T-cell (primary cell): ENCODE results near the gene TEX51. TPM values are rescaled to one million over a fixed set of nuclear protein-coding genes. Genes with fewer than 3 reads are reported as not detected.

Experiments
- ATAC-seq, 4 experiments: fragments of 200-7000 bp in 3 of 4; fragments of 150-1000 bp in 1 of 4; cut with Tn5 transposase; replicated peaks in 1 of 4; 1 replicate in 3 of 4; 2 replicates in 1 of 4; pipeline ENCODE4 v1.10.0; 2021; ENCODE audit warnings: moderate library complexity in 3 of 4, mild to moderate bottlenecking in 2 of 4, moderate number of reproducible peaks in 1 of 4
- CTCF ChIA-PET, 2 donors: fragments of 300-600 bp; sonication (Branson Sonifier 250); formaldehyde crosslinking; loops; one replicate each; lab custom pipeline; 2022; ENCODE audit warnings: antibody characterized with exemption in 2 of 2; lab: Charles Lee
- POLR2A ChIA-PET, 2 donors: fragments of 300-600 bp; sonication (Branson Sonifier 250); formaldehyde crosslinking; loops; one replicate each; lab custom pipeline; 2022; ENCODE audit warnings: antibody characterized with exemption in 2 of 2; lab: Charles Lee
- DNase-seq, 35 experiments: peaks; one replicate each; pipeline versions ENCODE4 v3.0.0 to v3.0.0-alpha.2; 2013 to 2023
- H3K27ac ChIP-seq: one replicate; pipeline ENCODE4 v1.5.1; 2013; ENCODE audit warnings: low read length
- H3K27me3 ChIP-seq, 2 experiments: replicated peaks in 1 of 2; 1 replicate in 1 of 2; 2 replicates in 1 of 2; pipeline versions ENCODE4 v1.6.1 to v1.7.0; 2013; ENCODE audit warnings: low read length in 1 of 2, mixed read lengths in 1 of 2; ENCODE audit not compliant: control insufficient read depth in 2 of 2, insufficient read depth in 2 of 2; ENCODE audit errors: extremely low read depth in 1 of 2
- H3K36me3 ChIP-seq, 2 donors: 1 replicate in 1 of 2; 2 replicates in 1 of 2; pipeline versions ENCODE4 v1.6.1 to v1.7.0; 2013; ENCODE audit warnings: low read length in 1 of 2; ENCODE audit not compliant: control insufficient read depth in 2 of 2, insufficient read depth in 1 of 2; ENCODE audit errors: extremely low read depth in 1 of 2
- H3K4me1 ChIP-seq, 2 experiments: 1 replicate in 1 of 2; 2 replicates in 1 of 2; pipeline versions ENCODE4 v1.6.1 to v1.7.0; 2013; ENCODE audit warnings: low read length in 2 of 2, mixed read lengths in 1 of 2; ENCODE audit not compliant: insufficient read depth in 2 of 2, control insufficient read depth in 1 of 2; ENCODE audit errors: extremely low read depth in 1 of 2
- H3K4me3 ChIP-seq, 2 donors: 1 replicate in 1 of 2; 2 replicates in 1 of 2; pipeline versions ENCODE4 v1.5.1 to v1.7.0; 2013; ENCODE audit warnings: mild to moderate bottlenecking in 2 of 2, low read length in 1 of 2, moderate library complexity in 1 of 2; ENCODE audit not compliant: control insufficient read depth in 1 of 2; ENCODE audit errors: extremely low read depth in 1 of 2
- H3K9me3 ChIP-seq: 2 replicates; pipeline ENCODE4 v1.7.0; 2013
- H3K27ac Mint-ChIP-seq, 2 donors: one replicate each; pipeline ENCODE4 v1.8.0; 2020 to 2021; ENCODE audit warnings: mild to moderate bottlenecking in 2 of 2, mixed read lengths in 2 of 2
- H3K27me3 Mint-ChIP-seq, 2 donors: one replicate each; pipeline ENCODE4 v1.8.0; 2021 to 2022; ENCODE audit warnings: mixed read lengths in 2 of 2
- H3K36me3 Mint-ChIP-seq: one replicate; pipeline ENCODE4 v1.8.0; 2021; ENCODE audit warnings: mixed read lengths
- H3K4me1 Mint-ChIP-seq, 3 donors: one replicate each; pipeline ENCODE4 v1.8.0; 2020 to 2022; ENCODE audit warnings: mixed read lengths in 3 of 3, mild to moderate bottlenecking in 1 of 3
- H3K4me3 Mint-ChIP-seq, 3 donors: one replicate each; pipeline ENCODE4 v1.8.0; 2020 to 2022; ENCODE audit warnings: mild to moderate bottlenecking in 3 of 3, mixed read lengths in 3 of 3, moderate library complexity in 3 of 3
- H3K9me3 Mint-ChIP-seq, 3 donors: one replicate each; pipeline ENCODE4 v1.8.0; 2020 to 2022; ENCODE audit warnings: mixed read lengths in 3 of 3
- WGBS: methylation state at CpG from one replicate; pipeline ENCODE4 v1.1.5; 2013; ENCODE audit warnings: missing lambda C conversion rate; ENCODE audit not compliant: insufficient coverage; 5-methylcytosine and 5-hydroxymethylcytosine counted together
- total RNA-seq, 35 experiments: library from RNA in 6 of 35; stranded (reverse) in 6 of 35; fragments of 120-200 nt in 1 of 35; gene quantifications; one replicate each; pipeline versions ENCODE4 v1.2.1 to v1.2.4 and lab custom pipeline; 2013 to 2026

The TEX51 gene
- total RNA-seq, 5 donors from 2014 or later (not counting 1 experiment from before 2014, with no cell fraction given) = not detected

DNA sequence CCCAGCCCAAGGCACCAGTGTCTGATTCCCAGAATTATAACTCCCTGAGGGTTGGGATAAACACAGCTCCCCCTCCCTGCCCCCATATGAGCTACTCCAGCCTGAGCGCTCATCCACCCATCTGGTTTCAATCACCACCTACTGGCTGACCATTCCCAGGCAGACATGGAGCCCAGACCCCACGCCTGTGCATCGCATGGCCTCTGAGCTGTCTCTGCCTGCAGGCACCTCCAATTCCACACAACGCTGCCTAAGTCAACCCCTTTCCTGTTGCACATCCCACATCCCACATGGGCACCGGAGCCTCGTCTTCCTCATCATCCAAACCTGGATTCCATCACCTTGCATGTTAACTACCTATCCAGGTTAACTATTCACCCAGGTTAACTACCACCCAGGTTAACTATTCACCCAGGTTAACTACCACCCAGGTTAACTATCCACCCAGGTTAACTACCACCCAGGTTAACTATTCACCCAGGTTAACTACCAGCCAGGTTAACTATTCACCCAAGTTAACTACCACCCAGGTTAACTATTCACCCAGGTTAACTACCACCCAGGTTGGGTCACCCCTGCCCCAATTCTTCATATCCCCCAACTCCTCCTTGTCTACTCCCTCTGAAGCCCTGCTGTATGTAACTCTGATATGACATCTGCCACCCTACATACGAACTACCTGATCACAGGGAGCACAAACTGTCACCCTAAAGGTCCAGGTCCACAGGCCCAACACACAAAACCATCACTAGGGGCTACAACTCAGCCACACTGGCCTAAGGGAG, 47.8 kb downstream of the TEX51 start:
- Histone ChIP-seq H3K36me3 (no peaks in the 10 kb centered on the region), H3K4me1 (no peaks in the 10 kb centered on the region), H3K27me3 (peaks cover 0 to 18% of the 10 kb centered on the region in 2 experiments), H3K27ac (no peak overlapping the region), H3K4me3 (no peak overlapping the region), H3K9me3 (no peaks in the 10 kb centered on the region)
- Mint-ChIP-seq H3K27ac (no peak overlapping the region), H3K9me3 (peaks cover 0 to 5% (median 4%) of the 10 kb centered on the region in 3 donors), H3K4me1 (no peaks in the 10 kb centered on the region), H3K36me3 (no peaks in the 10 kb centered on the region), H3K27me3 (peaks cover 22 to 33% of the 10 kb centered on the region in 2 donors), H3K4me3 (no peak overlapping the region)
- WGBS = 83% methylated on average over 6 of the region's 7 CpGs
- POLR2A ChIA-PET = no interaction called here
- DNase-seq (no peak), ATAC-seq (no peak)
- CTCF ChIA-PET = no interaction called here

DNA sequence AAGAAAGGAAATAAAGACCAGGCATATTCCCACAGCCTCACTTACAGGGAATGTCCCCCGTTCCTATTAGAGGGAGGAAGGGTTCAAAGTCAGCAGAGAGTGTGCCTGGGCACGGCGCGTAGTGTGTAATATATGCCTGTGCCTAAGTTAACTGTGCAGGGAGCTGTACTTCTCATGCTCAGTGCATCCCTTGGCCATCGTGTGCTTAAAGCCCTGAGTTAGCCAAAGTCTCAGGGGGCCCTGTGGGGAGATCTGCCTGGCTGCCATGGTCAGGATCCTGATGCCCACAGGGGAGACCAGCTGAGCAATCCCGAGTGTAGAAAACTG, 48.4 kb downstream of the TEX51 start:
- Histone ChIP-seq H3K27me3 (peaks cover 0 to 18% of the 10 kb centered on the region in 2 experiments), H3K9me3 (no peaks in the 10 kb centered on the region), H3K27ac (no peak overlapping the region), H3K4me1 (no peaks in the 10 kb centered on the region), H3K36me3 (no peaks in the 10 kb centered on the region), H3K4me3 (no peak overlapping the region)
- H3K27me3 Mint-ChIP-seq = peaks cover 22 to 28% of the 10 kb centered on the region in 2 donors
- CTCF ChIA-PET = no interaction called here
- peaks cover 0 to 5% (median 4%) of the 10 kb centered on the region in 3 donors for H3K9me3 Mint-ChIP-seq
- H3K36me3 Mint-ChIP-seq = no peaks in the 10 kb centered on the region
- H3K4me1 Mint-ChIP-seq = no peaks in the 10 kb centered on the region
- no peak overlapping the region for H3K27ac Mint-ChIP-seq
- 85% methylated on average over 4 of the region's 6 CpGs for whole genome bisulfite sequencing
- POLR2A ChIA-PET = no interaction called here
- H3K4me3 Mint-ChIP-seq = no peak overlapping the region
- DNase-seq (no peak), ATAC-seq (no peak)

DNA sequence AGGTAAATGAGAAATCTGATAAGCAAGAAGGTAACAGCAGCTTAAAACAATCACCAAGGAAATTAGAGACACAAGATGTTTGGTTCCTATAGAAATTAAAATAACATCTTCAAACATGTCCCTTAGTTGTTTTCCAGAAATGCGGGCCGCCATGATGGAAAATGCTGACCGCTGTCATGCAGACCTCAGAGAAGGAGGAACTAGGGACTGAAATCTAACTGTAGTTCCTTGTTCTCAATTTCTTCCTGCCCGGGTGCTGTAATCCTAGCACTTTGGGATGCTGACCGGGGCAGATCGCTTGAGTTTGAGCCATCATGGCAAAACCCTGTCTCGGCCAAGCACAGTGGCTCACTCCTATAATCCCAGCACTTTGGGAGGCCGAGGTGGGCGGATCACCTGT, 51.1 kb downstream of the TEX51 start:
- Mint-ChIP-seq H3K27me3 (peaks cover 28 to 33% of the 10 kb centered on the region in 2 donors), H3K27ac (no peak overlapping the region), H3K4me3 (no peak overlapping the region), H3K9me3 (no peaks in the 10 kb centered on the region), H3K36me3 (no peaks in the 10 kb centered on the region), H3K4me1 (no peaks in the 10 kb centered on the region)
- H3K27ac ChIP-seq = no peak overlapping the region
- H3K27me3 ChIP-seq = peaks cover 0 to 11% of the 10 kb centered on the region in 2 experiments
- ChIA-PET CTCF (no interaction called here), POLR2A (no interaction called here)
- H3K4me3 ChIP-seq = no peak overlapping the region
- no peak for DNase-seq
- ATAC-seq = no peak
- no peaks in the 10 kb centered on the region for H3K4me1 ChIP-seq
- no peaks in the 10 kb centered on the region for H3K9me3 ChIP-seq
- H3K36me3 ChIP-seq = no peaks in the 10 kb centered on the region
- 88% methylated on average over 5 of the region's 9 CpGs for WGBS

DNA sequence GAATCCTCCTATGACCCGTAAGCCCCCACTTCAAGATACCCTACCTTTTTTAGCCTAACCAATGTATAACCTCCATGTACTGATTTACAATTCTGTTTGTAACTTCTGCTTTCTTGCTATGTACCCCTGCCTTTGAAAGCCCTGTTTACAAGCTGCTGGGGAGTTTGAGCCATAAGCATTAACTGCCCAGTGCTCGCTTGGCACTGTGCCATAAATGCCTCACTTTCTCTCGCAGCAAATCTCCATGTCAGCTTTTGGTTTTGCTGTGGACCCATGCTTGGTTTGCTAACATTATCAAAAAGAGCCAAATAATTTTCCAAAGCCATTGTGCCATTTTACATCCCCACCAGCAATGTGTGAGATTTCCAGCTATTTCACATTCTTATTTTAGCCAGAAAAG, 51.8 kb downstream of the TEX51 start:
- H3K27ac Mint-ChIP-seq = no peak overlapping the region
- Histone ChIP-seq H3K9me3 (no peaks in the 10 kb centered on the region), H3K27ac (no peak overlapping the region), H3K4me3 (no peak overlapping the region), H3K4me1 (no peaks in the 10 kb centered on the region), H3K27me3 (peaks cover 0 to 11% of the 10 kb centered on the region in 2 experiments), H3K36me3 (no peaks in the 10 kb centered on the region)
- WGBS = 77% methylated on average over 3 of the region's 3 CpGs
- H3K27me3 Mint-ChIP-seq = peaks cover 27 to 30% of the 10 kb centered on the region in 2 donors
- no peak overlapping the region for H3K4me3 Mint-ChIP-seq
- ChIA-PET POLR2A (no interaction called here), CTCF (no interaction called here)
- ATAC-seq (no peak), DNase-seq (no peak)
- no peaks in the 10 kb centered on the region for H3K36me3 Mint-ChIP-seq
- no peaks in the 10 kb centered on the region for H3K4me1 Mint-ChIP-seq
- H3K9me3 Mint-ChIP-seq = no peaks in the 10 kb centered on the region

Other genes starting within 250 kb of the TEX51 start
- gene GYPC, start 242.7 kb upstream of the TEX51 start, total RNA-seq = 100 to 1,000 TPM; 109 to 137 (median 116) TPM
- gene BIN1, start 208.3 kb downstream of the TEX51 start, total RNA-seq = 100 to 1,000 TPM; 144 to 172 (median 151) TPM